BE2C (cell line): ENCODE results near the gene BZW2.

Experiments
- DNase-seq: peaks from one replicate; pipeline ENCODE4 v3.0.0-alpha.2; 2020
- H3K27me3 ChIP-seq: fragments of 250-450 bp; sonication (Bioruptor Pico); 2 replicates; pipeline ENCODE4 v1.5.1; 2020; ENCODE audit warnings: mild to moderate bottlenecking
- H3K36me3 ChIP-seq: fragments of 250-450 bp; sonication (Bioruptor Pico); 2 replicates; pipeline ENCODE4 v1.5.1; 2020; ENCODE audit warnings: mild to moderate bottlenecking
- H3K4me1 ChIP-seq: fragments of 250-450 bp; sonication (Bioruptor Pico); 2 replicates; pipeline ENCODE4 v1.5.1; 2020
- H3K4me3 ChIP-seq: 2 replicates; pipeline ENCODE4 v1.5.1; 2011; ENCODE audit warnings: low read depth, low read length
- H3K9me3 ChIP-seq: fragments of 250-450 bp; sonication (Bioruptor Pico); 2 replicates; pipeline ENCODE4 v1.5.1; 2020
- CTCF ChIP-seq: IDR thresholded peaks from 2 replicates; pipeline ENCODE4 v1.5.1; 2012; ENCODE audit warnings: mild to moderate bottlenecking, low read depth, low read length

The BZW2 gene

GRCh38 chr7:16609842-16610450, 36.0 kb upstream of the BZW2 start:
- DNase-seq = no peak

GRCh38 chr7:16611711-16612110, 34.3 kb upstream of the BZW2 start:
- DNase-seq = no peak
- H3K27me3 ChIP-seq = no peaks in the 10 kb centered on the region
- no peaks in the 10 kb centered on the region for H3K9me3 ChIP-seq
- no peak overlapping the region for H3K4me3 ChIP-seq
- no peak for TF ChIP-seq CTCF
- H3K4me1 ChIP-seq = no peaks in the 10 kb centered on the region
- no peaks in the 10 kb centered on the region for H3K36me3 ChIP-seq

More at GRCh38 chr7:16609842-16610450, 36.0 kb upstream of the BZW2 start:
- Histone ChIP-seq H3K4me1 (no peaks in the 10 kb centered on the region), H3K4me3 (no peak overlapping the region), H3K36me3 (no peaks in the 10 kb centered on the region; the same call in 1 of the 2 replicates), H3K27me3 (no peaks in the 10 kb centered on the region), H3K9me3 (no peaks in the 10 kb centered on the region)
- no peak for TF ChIP-seq CTCF

- Histone ChIP-seq H3K36me3 (no peaks in the 10 kb centered on the region), H3K9me3 (no peaks in the 10 kb centered on the region), H3K27me3 (no peaks in the 10 kb centered on the region), H3K4me3 (no peak overlapping the region), H3K4me1 (no peaks in the 10 kb centered on the region)
- no peak for TF ChIP-seq CTCF
- DNase-seq = no peak
These were observed 30.8 kb upstream of the BZW2 start for GRCh38 chr7:16615228-16615627.

- Histone ChIP-seq H3K36me3 (no peaks in the 10 kb centered on the region), H3K4me1 (no peaks in the 10 kb centered on the region), H3K4me3 (no peak overlapping the region), H3K9me3 (no peaks in the 10 kb centered on the region), H3K27me3 (no peaks in the 10 kb centered on the region)
- no peak for TF ChIP-seq CTCF
- no peak for DNase-seq
These were observed 29.9 kb upstream of the BZW2 start for GRCh38 chr7:16616122-16616521.

GRCh38 chr7:16616542-16616941, 29.4 kb upstream of the BZW2 start:
- TF ChIP-seq CTCF = no peak
- H3K27me3 ChIP-seq = no peaks in the 10 kb centered on the region
- H3K4me3 ChIP-seq = no peak overlapping the region
- H3K4me1 ChIP-seq = no peaks in the 10 kb centered on the region
- no peaks in the 10 kb centered on the region for H3K36me3 ChIP-seq
- no peak for DNase-seq
- H3K9me3 ChIP-seq = no peaks in the 10 kb centered on the region

- Histone ChIP-seq H3K9me3 (no peaks in the 10 kb centered on the region), H3K36me3 (no peaks in the 10 kb centered on the region), H3K4me1 (no peaks in the 10 kb centered on the region), H3K27me3 (no peaks in the 10 kb centered on the region), H3K4me3 (no peak overlapping the region)
- TF ChIP-seq CTCF = no peak
- DNase-seq = no peak
These were observed 26.0 kb upstream of the BZW2 start for GRCh38 chr7:16619979-16620408.
